Activated CD8-positive, alpha-beta memory T cell treated with anti-CD3 and anti-CD28 coated beads for 4 hours (primary cell): ENCODE measurements around the gene XXYLT1.
A peak's percentile ranks its signal among the peaks of the same experiment; 100 is the strongest.
"Not testable (repeated sequence)": the region's sequence is repeated elsewhere in the genome, so short reads cannot be mapped to it uniquely, and the experiment has no call there.

Experiments used
- DNase-seq, 2 donors: peaks; one replicate each; pipeline ENCODE4 v3.0.0-alpha.2; 2020; ENCODE audit warnings: low read depth in 2 of 2

Gene XXYLT1

GRCh38 chr3:195113048-195113447 is 157.9 kb downstream of the XXYLT1 start:
- no peak for DNase-seq

- DNase-seq: no peak
Observed at GRCh38 chr3:195112361-195112791, 158.6 kb downstream of the XXYLT1 start.

- DNase-seq: no peak
Observed at GRCh38 chr3:195111766-195112165, 159.2 kb downstream of the XXYLT1 start.

- no peak for DNase-seq
Observed at GRCh38 chr3:195111319-195111705, 159.6 kb downstream of the XXYLT1 start.

GRCh38 chr3:195110647-195111318 is 160.2 kb downstream of the XXYLT1 start:
- no peak for DNase-seq

- DNase-seq: no peak
Observed at GRCh38 chr3:195109098-195109657, 161.8 kb downstream of the XXYLT1 start.

- no peak for DNase-seq
Observed at GRCh38 chr3:195107593-195107992, 163.4 kb downstream of the XXYLT1 start.

GRCh38 chr3:195107031-195107430 is 163.9 kb downstream of the XXYLT1 start:
- DNase-seq: not testable (repeated sequence)

- peak; percentile 37 to 38 for DNase-seq
Observed at GRCh38 chr3:195106418-195106906, 164.5 kb downstream of the XXYLT1 start.

GRCh38 chr3:195105841-195106417 is 165.0 kb downstream of the XXYLT1 start:
- DNase-seq: no peak

GRCh38 chr3:195105389-195105788 is 165.6 kb downstream of the XXYLT1 start:
- DNase-seq: no peak

- DNase-seq: no peak
Observed at GRCh38 chr3:195104340-195104739, 166.6 kb downstream of the XXYLT1 start.

- no peak for DNase-seq
Observed at GRCh38 chr3:195103623-195104022, 167.3 kb downstream of the XXYLT1 start.

GRCh38 chr3:195102609-195103467 is 168.1 kb downstream of the XXYLT1 start:
- no peak for DNase-seq

- DNase-seq: no peak
Observed at GRCh38 chr3:195101927-195102608, 168.9 kb downstream of the XXYLT1 start.

- no peak for DNase-seq
Observed at GRCh38 chr3:195101001-195101583, 169.9 kb downstream of the XXYLT1 start.

- DNase-seq: no peak
Observed at GRCh38 chr3:195099951-195100785, 170.8 kb downstream of the XXYLT1 start.

GRCh38 chr3:195098741-195099525 is 172.0 kb downstream of the XXYLT1 start:
- DNase-seq: no peak
